C4-2B (cell line): ENCODE results near the gene HAAO.

ENCODE experiments used
- H3K27ac ChIP-seq: fragments of 450-650 bp; 2 replicates; pipeline ENCODE4 v1.5.1; 2017
- CTCF ChIP-seq: fragments of 450-650 bp; conservative IDR thresholded peaks from 2 replicates; pipeline ENCODE4 v1.5.1; 2017; ENCODE audit warnings: mild to moderate bottlenecking
- ZFX ChIP-seq: fragments of 450-650 bp; IDR thresholded peaks from 2 replicates; pipeline ENCODE4 v1.6.1; 2017

Gene HAAO

GRCh38 chr2:42792583-42793333 lies at the start of gene HAAO:
TSS of gene HAAO (minus strand) at chr2:42792583. CDS start at chr2:42792536, 47 bp downstream.
- TF ChIP-seq ZFX (no peak), CTCF (no peak)
- H3K27ac ChIP-seq: no peak within 1 kb of the TSS

GRCh38 chr2:42841344-42841743 lies 49.0 kb upstream of the HAAO start:
- H3K27ac ChIP-seq: no peak overlapping the region
- TF ChIP-seq CTCF (no peak), ZFX (no peak)

DNA sequence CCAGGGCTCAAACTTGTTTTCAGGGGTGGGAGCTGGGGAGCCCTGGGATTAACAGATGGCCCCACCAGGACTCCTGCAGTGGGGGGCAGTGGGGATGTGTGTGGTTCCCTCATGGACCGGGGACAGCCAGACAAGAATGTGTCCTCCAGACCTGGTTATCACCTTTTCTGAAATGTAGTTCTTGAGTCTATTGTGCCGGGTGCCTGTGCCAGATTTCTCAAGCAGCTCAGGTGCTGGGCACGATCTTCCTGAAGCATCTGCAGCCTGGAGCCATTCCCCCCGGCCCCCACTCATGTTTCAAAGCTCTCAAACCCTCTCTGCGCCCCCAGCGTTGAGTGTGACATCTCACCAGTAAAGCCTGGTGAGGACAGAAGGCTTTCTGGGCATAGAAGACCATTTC lies 48.4 kb upstream of the HAAO start:
- no peak overlapping the region for H3K27ac ChIP-seq
- TF ChIP-seq CTCF (no peak), ZFX (no peak)

DNA sequence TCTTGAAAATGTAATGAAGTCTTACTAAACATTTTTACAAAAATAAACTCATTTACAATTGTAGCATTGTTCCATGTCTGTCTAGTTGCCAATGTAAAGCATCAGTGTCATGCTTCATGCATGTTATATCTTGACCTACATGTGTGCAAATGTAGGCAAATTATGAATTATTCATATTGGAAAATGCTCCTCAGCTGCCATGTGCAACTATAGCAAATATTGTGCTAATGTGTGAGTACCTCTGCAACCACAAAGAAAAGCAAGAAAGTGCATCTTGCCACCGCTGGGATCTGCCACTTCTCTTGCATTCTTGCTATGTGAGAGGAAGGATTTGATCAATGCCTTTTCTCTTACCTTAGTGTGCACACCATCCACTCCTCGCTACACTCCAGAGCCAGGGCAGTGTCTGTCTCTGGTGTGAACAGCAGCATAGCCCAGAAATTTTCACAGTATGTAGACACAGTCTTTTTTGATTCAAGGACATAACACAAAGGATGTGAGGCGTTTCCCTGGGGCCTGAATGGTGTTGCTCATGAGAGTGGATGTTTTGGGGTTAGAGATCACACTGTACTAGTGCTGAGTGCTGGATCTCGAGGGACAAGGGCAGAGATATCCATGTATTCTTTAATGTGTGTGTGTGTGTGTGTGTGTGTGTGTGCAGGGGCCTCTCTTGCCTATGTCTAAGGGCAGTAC lies 47.6 kb upstream of the HAAO start:
- H3K27ac ChIP-seq: no peak overlapping the region
- TF ChIP-seq ZFX (no peak), CTCF (no peak)

DNA sequence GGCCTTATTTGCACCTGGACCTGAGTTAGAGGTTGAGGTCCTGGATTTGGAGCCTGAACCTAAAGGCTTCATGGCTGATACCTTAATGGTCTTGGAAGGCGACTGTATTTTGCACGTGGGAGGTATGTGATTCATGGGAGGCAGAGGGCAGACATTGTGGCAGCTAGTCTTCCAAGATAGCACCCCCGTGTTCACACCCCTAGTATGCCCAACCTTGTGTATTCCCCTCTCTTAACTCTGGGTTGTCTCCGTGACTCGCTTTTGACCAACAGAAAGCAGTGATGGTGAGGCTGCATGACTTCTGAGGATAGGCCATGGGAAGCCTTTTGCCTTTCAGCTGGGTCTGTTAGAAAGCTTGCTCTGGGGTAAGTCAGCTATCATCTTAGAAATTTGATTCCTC lies 45.8 kb upstream of the HAAO start:
- TF ChIP-seq CTCF (no peak), ZFX (no peak)
- H3K27ac ChIP-seq: no peak overlapping the region

- TF ChIP-seq CTCF (no peak), ZFX (no peak)
- H3K27ac ChIP-seq: no peak overlapping the region
These were observed 43.4 kb upstream of the HAAO start for GRCh38 chr2:42835577-42836371.

GRCh38 chr2:42834161-42834560 lies 41.8 kb upstream of the HAAO start:
- TF ChIP-seq ZFX (no peak), CTCF (no peak)
- H3K27ac ChIP-seq: no peak overlapping the region
